ENCODE measurements around the gene WDR91.

The WDR91 gene

DNA sequence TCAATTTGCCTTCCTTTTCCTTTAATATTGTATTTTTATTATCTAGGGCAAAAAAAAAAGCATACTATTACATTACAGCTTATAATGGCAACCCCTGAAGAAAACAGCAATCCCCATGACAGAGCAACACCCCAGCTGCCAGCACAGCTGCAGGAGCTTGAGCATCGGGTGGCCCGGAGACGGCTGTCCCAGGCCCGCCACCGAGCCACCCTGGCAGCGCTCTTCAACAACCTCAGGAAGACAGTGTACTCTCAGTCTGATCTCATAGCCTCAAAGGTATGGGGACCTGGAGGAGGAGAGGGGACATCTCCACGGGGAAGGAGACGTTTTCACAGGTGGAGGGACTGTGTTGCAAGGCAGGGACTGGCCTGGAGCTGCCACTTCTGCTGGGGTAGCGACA, 29.1 kb upstream of the WDR91 start:
- no peak overlapping the region for H3K9ac ChIP-seq (ENCODE audit: low read length)
- no peak for TF ChIP-seq EZH2 (IDR thresholded peaks at IDR 0.05; ENCODE audit: borderline replicate concordance, low read length)
- TF ChIP-seq, protein P1, sequence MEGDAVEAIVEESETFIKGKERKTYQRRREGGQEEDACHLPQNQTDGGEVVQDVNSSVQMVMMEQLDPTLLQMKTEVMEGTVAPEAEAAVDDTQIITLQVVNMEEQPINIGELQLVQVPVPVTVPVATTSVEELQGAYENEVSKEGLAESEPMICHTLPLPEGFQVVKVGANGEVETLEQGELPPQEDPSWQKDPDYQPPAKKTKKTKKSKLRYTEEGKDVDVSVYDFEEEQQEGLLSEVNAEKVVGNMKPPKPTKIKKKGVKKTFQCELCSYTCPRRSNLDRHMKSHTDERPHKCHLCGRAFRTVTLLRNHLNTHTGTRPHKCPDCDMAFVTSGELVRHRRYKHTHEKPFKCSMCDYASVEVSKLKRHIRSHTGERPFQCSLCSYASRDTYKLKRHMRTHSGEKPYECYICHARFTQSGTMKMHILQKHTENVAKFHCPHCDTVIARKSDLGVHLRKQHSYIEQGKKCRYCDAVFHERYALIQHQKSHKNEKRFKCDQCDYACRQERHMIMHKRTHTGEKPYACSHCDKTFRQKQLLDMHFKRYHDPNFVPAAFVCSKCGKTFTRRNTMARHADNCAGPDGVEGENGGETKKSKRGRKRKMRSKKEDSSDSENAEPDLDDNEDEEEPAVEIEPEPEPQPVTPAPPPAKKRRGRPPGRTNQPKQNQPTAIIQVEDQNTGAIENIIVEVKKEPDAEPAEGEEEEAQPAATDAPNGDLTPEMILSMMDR (IDR thresholded peaks at IDR 0.05; ENCODE audit: low read length) = no peak

DNA sequence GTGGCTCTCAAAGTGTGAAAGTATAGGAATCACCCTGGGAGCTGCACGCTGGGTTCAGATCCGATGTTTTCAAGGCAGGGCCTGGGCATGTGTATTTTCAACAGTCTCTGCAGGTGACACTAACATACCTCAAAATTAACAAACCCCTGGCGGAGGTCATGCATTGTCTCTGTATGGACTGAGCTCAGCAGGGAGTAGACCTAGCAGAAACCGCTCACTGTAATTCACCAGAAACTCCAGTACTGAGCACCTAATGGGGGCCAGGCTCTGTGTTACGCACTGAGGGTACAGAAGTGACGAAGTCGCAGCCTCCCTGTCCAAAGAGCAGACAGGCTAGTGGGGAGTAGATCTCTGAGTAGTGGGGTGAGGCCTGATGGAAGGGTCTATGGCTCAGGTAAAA, 27.9 kb upstream of the WDR91 start:
- no peak overlapping the region for H3K4me2 ChIP-seq (ENCODE audit: low read length)
- H3K36me3 ChIP-seq (ENCODE audit: insufficient read depth, low read length) = no peaks in the 10 kb centered on the region
- no peaks in the 10 kb centered on the region for H3K79me2 ChIP-seq (ENCODE audit: insufficient read depth, low read length)
- no peaks in the 10 kb centered on the region for H3K27me3 ChIP-seq (ENCODE audit: insufficient read depth, low read length)
- no peaks in the 10 kb centered on the region for H4K20me1 ChIP-seq (ENCODE audit: insufficient read depth, low read length)
- no peak overlapping the region for H3K27ac ChIP-seq (ENCODE audit: low read depth, low read length, poor library complexity, severe bottlenecking)
- no peak overlapping the region for H3K4me3 ChIP-seq (ENCODE audit: low read depth, low read length, poor library complexity, severe bottlenecking)
- no peaks in the 10 kb centered on the region for H3F3A ChIP-seq (ENCODE audit: insufficient read depth, low read length)
- H3K9ac ChIP-seq (ENCODE audit: low read length) = no peak overlapping the region
- H3K9me3 ChIP-seq (ENCODE audit: low read length) = no peaks in the 10 kb centered on the region
- no peak for TF ChIP-seq EZH2 (IDR thresholded peaks at IDR 0.05; ENCODE audit: borderline replicate concordance, low read length)
- TF ChIP-seq, protein P1 (IDR thresholded peaks at IDR 0.05; ENCODE audit: low read length) = no peak
- H3K9me2 ChIP-seq (ENCODE audit: low read depth, low read length) = no peaks in the 10 kb centered on the region
- no peak overlapping the region for H2AFZ ChIP-seq (ENCODE audit: low read length)
- peaks cover 5% of the 10 kb centered on the region for H3K4me1 ChIP-seq (ENCODE audit: insufficient read depth, low read length, severe bottlenecking)

More for the DNA sequence above, 29.1 kb upstream of the WDR91 start:
- peaks cover 5% of the 10 kb centered on the region for H3K4me1 ChIP-seq (ENCODE audit: insufficient read depth, low read length, severe bottlenecking)
- no peaks in the 10 kb centered on the region for H4K20me1 ChIP-seq (ENCODE audit: insufficient read depth, low read length)
- H2AFZ ChIP-seq (ENCODE audit: low read length) = no peak overlapping the region
- no peaks in the 10 kb centered on the region for H3K9me2 ChIP-seq (ENCODE audit: low read depth, low read length)
- no peaks in the 10 kb centered on the region for H3K79me2 ChIP-seq (ENCODE audit: insufficient read depth, low read length)
- H3K9me3 ChIP-seq (ENCODE audit: low read length) = no peaks in the 10 kb centered on the region
- H3K36me3 ChIP-seq (ENCODE audit: insufficient read depth, low read length) = no peaks in the 10 kb centered on the region
- no peak overlapping the region for H3K27ac ChIP-seq (ENCODE audit: low read depth, low read length, poor library complexity, severe bottlenecking)
- H3K27me3 ChIP-seq (ENCODE audit: insufficient read depth, low read length) = no peaks in the 10 kb centered on the region
- no peak overlapping the region for H3K4me3 ChIP-seq (ENCODE audit: low read depth, low read length, poor library complexity, severe bottlenecking)
- H3K4me2 ChIP-seq (ENCODE audit: low read length) = no peak overlapping the region
- H3F3A ChIP-seq (ENCODE audit: insufficient read depth, low read length) = no peaks in the 10 kb centered on the region

DNA sequence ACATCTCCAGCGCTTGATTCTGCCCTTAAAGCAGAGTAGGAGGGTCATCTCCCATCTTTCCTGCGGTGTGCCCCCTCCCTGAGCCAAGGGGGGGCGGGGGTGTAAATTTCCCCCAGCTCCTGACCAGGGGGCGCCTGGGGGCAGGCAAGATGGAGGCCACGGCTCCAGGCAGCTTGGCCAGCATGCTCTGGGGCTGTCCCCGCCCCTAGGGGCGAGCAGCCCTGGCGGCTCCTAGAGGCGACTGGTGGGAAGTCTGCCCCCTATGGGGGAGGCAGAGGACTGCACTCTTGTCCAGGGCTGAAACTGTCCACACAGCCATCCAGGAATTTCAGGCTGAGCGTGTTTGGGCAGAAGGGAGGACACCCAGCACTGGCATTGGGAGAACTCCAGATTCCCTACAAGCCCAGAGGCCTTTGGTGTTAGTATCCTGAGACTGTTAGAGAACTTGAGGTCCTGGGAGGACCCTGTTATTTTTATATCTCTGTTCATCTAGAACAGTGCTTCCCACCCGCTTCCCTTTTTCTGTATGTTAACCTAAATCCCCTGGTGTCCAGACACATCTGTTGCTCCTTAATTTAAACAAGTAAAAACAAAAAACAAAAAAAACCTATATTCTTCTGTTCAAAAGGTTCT, 26.9 kb upstream of the WDR91 start:
- Histone ChIP-seq H3F3A (ENCODE audit: insufficient read depth, low read length) (no peaks in the 10 kb centered on the region), H4K20me1 (ENCODE audit: insufficient read depth, low read length) (no peaks in the 10 kb centered on the region), H3K4me2 (ENCODE audit: low read length) (peak overlapping the region; percentile 42; the same call in 1 of the 2 replicates), H3K9me2 (ENCODE audit: low read depth, low read length) (no peaks in the 10 kb centered on the region), H3K79me2 (ENCODE audit: insufficient read depth, low read length) (no peaks in the 10 kb centered on the region), H3K4me1 (ENCODE audit: insufficient read depth, low read length, severe bottlenecking) (peaks cover 5% of the 10 kb centered on the region), H3K27ac (ENCODE audit: low read depth, low read length, poor library complexity, severe bottlenecking) (no peak overlapping the region), H3K4me3 (ENCODE audit: low read depth, low read length, poor library complexity, severe bottlenecking) (no peak overlapping the region), H3K9me3 (ENCODE audit: low read length) (no peaks in the 10 kb centered on the region), H3K36me3 (ENCODE audit: insufficient read depth, low read length) (no peaks in the 10 kb centered on the region), H3K27me3 (ENCODE audit: insufficient read depth, low read length) (no peaks in the 10 kb centered on the region), H2AFZ (ENCODE audit: low read length) (peak overlapping the region; percentile 30; the same call in 1 of the 2 replicates), H3K9ac (ENCODE audit: low read length) (no peak overlapping the region)
- TF ChIP-seq, protein P1 (IDR thresholded peaks at IDR 0.05; ENCODE audit: low read length) = peak; percentile 86
- TF ChIP-seq EZH2 (IDR thresholded peaks at IDR 0.05; ENCODE audit: borderline replicate concordance, low read length) = no peak

All from OCI-LY1 (cell line).